ENCODE measurements around the gene PSMD11.

- no peak for TF ChIP-seq EZH2 (IDR thresholded peaks at IDR 0.05; ENCODE audit: insufficient read depth, poor library complexity, severe bottlenecking)
- no peak for TF ChIP-seq EZH2phosphoT487 (IDR thresholded peaks at IDR 0.05; ENCODE audit: insufficient read depth, low read depth)
These were observed 51.3 kb downstream of the PSMD11 start for GRCh38 chr17:32495359-32496231.

All from GM23248 (cell line).